PFSK-1 (cell line): Measurements from ENCODE around the gene THEMIS.

ENCODE experiments used
- FOXP2 ChIP-seq: optimal IDR thresholded peaks from 2 replicates; pipeline ENCODE3; 2011; ENCODE audit warnings: borderline replicate concordance, control low read depth, inconsistent platforms; ENCODE audit not compliant: insufficient read depth; ENCODE audit errors: extremely low read length, extremely low read depth
- POLR2AphosphoS5 ChIP-seq: IDR thresholded peaks from 2 replicates; pipeline ENCODE4 v1.6.1; 2012; ENCODE audit warnings: low read depth, mild to moderate bottlenecking, control low read depth, low read length, moderate library complexity
- SIN3A ChIP-seq: IDR thresholded peaks from 2 replicates; pipeline ENCODE4 v1.6.1; 2012; ENCODE audit warnings: mild to moderate bottlenecking, low read length, moderate library complexity, borderline replicate concordance; ENCODE audit not compliant: insufficient read depth
- TAF1 ChIP-seq: IDR thresholded peaks from 2 replicates; pipeline ENCODE4 v1.6.1; 2012; ENCODE audit warnings: low read length, control low read depth, borderline replicate concordance; ENCODE audit not compliant: insufficient read depth
- TF ChIP-seq, protein P1 (sequence below), 2 experiments: IDR thresholded peaks; 2 replicates each; pipeline versions ENCODE4 v1.6.1 to v1.8.0; 2011 to 2012; ENCODE audit warnings: low read depth in 2 of 2, low read length in 2 of 2, control low read depth in 1 of 2, inconsistent platforms in 1 of 2, mild to moderate bottlenecking in 1 of 2, moderate library complexity in 1 of 2; ENCODE audit not compliant: insufficient read depth in 1 of 2

THEMIS gene

DNA sequence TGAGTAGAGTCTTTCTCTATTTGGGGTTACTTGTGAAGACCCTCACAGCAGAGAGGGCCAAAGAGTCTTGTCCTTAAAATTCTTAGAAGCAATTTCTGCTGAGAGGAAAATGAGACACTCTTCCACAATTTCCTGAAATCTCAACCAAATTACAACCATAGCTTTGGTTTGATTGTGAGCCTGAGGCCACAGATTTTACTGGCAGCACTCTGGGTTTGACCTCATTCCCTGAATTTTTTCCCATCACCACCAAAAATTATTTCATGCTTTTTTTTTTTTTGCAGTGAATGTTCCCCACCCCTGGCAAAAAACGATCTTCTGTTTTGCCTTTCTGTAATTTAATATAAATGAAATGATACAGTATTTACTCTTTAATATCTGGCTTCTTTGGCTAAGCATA, 125.5 kb downstream of the THEMIS start:
- TF ChIP-seq, protein P1, sequence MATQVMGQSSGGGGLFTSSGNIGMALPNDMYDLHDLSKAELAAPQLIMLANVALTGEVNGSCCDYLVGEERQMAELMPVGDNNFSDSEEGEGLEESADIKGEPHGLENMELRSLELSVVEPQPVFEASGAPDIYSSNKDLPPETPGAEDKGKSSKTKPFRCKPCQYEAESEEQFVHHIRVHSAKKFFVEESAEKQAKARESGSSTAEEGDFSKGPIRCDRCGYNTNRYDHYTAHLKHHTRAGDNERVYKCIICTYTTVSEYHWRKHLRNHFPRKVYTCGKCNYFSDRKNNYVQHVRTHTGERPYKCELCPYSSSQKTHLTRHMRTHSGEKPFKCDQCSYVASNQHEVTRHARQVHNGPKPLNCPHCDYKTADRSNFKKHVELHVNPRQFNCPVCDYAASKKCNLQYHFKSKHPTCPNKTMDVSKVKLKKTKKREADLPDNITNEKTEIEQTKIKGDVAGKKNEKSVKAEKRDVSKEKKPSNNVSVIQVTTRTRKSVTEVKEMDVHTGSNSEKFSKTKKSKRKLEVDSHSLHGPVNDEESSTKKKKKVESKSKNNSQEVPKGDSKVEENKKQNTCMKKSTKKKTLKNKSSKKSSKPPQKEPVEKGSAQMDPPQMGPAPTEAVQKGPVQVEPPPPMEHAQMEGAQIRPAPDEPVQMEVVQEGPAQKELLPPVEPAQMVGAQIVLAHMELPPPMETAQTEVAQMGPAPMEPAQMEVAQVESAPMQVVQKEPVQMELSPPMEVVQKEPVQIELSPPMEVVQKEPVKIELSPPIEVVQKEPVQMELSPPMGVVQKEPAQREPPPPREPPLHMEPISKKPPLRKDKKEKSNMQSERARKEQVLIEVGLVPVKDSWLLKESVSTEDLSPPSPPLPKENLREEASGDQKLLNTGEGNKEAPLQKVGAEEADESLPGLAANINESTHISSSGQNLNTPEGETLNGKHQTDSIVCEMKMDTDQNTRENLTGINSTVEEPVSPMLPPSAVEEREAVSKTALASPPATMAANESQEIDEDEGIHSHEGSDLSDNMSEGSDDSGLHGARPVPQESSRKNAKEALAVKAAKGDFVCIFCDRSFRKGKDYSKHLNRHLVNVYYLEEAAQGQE (IDR thresholded peaks at IDR 0.05; ENCODE audit: insufficient read depth in 1 of 2, low read depth in 2 of 2, low read length in 2 of 2) = no peak
- TF ChIP-seq SIN3A (no peak), POLR2AphosphoS5 (no peak), FOXP2 (no peak), TAF1 (no peak)

DNA sequence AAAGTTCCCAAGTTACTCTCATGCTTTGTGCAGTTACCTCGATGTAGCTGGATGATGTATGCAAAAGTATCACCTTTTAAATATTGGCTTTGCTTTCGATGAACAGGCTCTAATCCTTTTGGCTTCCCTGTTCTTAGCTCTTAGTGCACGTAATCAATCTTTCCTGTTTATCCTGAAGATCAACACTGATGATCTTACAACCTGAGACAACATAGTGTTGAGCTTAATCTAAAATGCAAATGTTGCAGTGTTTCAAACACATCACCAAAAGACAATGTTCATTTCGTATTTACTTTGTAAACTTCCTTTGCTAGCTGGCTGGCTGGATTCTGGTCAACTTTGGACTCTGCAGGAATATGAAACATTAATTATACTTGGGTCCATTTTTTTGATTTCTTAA, 132.1 kb downstream of the THEMIS start:
- TF ChIP-seq SIN3A (no peak), FOXP2 (no peak), POLR2AphosphoS5 (no peak), TAF1 (no peak)
- TF ChIP-seq, protein P1 (IDR thresholded peaks at IDR 0.05; ENCODE audit: insufficient read depth in 1 of 2, low read depth in 2 of 2, low read length in 2 of 2) = no peak

DNA sequence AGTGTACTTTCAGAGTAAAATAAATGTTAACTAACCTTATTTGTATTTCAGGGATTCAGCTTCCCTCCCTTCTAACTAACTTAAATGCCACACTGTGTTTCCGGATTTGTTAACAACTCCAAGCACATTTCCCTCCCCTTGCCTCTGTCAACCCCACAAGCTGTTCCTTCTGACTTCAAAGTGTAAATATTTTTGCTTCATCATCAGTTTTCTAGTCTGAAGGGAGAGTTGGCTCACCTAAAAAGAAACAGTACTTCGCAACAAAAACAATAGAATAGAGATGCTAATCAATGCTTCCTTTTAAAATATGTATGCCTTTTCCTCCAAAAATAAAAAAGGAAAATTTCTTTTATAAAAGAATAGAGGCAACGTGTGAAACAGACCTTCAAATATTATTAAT, 132.6 kb downstream of the THEMIS start:
- TF ChIP-seq SIN3A = no peak
- TF ChIP-seq, protein P1 (IDR thresholded peaks at IDR 0.05; ENCODE audit: insufficient read depth in 1 of 2, low read depth in 2 of 2, low read length in 2 of 2) = no peak

DNA sequence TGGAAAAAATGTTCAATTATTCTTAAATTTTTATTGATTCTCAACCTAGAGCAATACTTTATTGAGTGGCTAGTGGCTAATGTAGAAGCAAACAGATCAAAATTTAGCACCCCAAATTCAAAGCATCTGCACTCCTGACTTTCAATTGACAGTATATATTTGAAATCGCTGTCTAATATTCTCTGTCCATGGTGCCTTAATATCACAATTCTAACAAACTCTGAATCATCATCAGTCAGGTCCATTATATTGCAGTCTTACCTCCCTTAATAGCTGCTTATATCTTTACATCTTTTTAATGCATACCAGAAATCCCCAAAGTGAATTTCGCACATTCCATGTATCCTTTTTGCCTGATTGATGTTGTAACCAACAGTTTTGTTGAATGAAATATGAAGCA, 134.9 kb downstream of the THEMIS start:
- TF ChIP-seq FOXP2 (no peak), POLR2AphosphoS5 (no peak), SIN3A (no peak), TAF1 (no peak)
- TF ChIP-seq, protein P1 (IDR thresholded peaks at IDR 0.05; ENCODE audit: insufficient read depth in 1 of 2, low read depth in 2 of 2, low read length in 2 of 2) = no peak

DNA sequence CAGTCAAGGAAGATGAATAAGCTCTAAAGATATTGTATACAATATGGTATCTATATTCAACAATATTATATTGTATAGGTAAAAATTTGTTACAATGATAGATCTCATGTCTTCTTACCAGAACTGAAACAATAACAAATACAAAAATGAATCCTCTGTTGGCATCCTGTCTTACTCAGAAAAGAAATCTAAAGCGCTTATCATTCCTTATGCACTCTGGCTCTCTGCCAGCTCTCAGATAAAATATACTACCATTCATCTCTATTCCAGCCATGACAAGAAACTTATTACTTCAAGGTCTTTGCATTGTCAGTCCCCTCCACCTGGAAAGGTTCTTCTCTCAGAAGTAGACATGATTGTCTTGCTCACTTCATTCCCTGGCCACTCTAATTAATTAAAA, 138.6 kb downstream of the THEMIS start:
- TF ChIP-seq FOXP2 = no peak

DNA sequence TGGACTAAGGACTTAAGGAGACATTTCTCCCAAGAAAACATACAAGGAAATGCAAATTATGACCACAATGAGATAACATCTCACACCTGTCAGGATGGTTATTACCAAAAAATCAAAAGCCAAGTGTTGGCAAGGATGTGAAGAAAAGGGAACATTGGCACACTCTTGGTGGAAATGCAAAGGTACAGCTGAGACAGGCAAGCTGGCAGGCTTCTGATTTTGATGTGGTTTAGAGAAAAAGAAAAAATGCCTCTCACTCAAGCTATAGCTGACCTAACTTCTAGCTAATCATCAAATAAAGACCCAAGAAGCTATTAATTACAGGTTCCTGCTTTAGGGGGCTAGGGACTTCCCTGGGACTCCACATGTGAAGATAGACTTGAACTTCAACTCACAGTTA, 139.8 kb downstream of the THEMIS start:
- TF ChIP-seq POLR2AphosphoS5 (no peak), TAF1 (no peak), FOXP2 (no peak), SIN3A (no peak)
- TF ChIP-seq, protein P1 (IDR thresholded peaks at IDR 0.05; ENCODE audit: insufficient read depth in 1 of 2, low read depth in 2 of 2, low read length in 2 of 2) = no peak
